ENCODE measurements around the gene KLHL18.

GRCh38 chr3:47283193-47283537 is 421 bp downstream of the KLHL18 start:
- no peak for TF ChIP-seq CTCF (conservative IDR thresholded peaks at IDR 0.05; ENCODE audit: low read depth, low read length)
- no peak for TF ChIP-seq BHLHE40 (IDR thresholded peaks at IDR 0.05; ENCODE audit: low read depth, low read length)
- TF ChIP-seq SMC3 (IDR thresholded peaks at IDR 0.05; ENCODE audit: low read depth, low read length): no peak
- TF ChIP-seq, protein P1, sequence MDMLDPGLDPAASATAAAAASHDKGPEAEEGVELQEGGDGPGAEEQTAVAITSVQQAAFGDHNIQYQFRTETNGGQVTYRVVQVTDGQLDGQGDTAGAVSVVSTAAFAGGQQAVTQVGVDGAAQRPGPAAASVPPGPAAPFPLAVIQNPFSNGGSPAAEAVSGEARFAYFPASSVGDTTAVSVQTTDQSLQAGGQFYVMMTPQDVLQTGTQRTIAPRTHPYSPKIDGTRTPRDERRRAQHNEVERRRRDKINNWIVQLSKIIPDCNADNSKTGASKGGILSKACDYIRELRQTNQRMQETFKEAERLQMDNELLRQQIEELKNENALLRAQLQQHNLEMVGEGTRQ (IDR thresholded peaks at IDR 0.05; ENCODE audit: low read depth, low read length): no peak
- TF ChIP-seq POLR2A (IDR thresholded peaks at IDR 0.05; ENCODE audit: low read depth, low read length): no peak
- no peak for TF ChIP-seq RAD21 (IDR thresholded peaks at IDR 0.05; ENCODE audit: low read length)
- TF ChIP-seq MAFK (IDR thresholded peaks at IDR 0.05; ENCODE audit: low read depth, low read length): no peak
- no peak for TF ChIP-seq MAZ (IDR thresholded peaks at IDR 0.05; ENCODE audit: borderline replicate concordance, low read depth, low read length)
- no peak for TF ChIP-seq CEBPB (IDR thresholded peaks at IDR 0.05; ENCODE audit: low read depth, low read length)
- TF ChIP-seq RFX5 (IDR thresholded peaks at IDR 0.05; ENCODE audit: low read depth, low read length): no peak

Measured in IMR-90 (cell line).